ENCODE data around the gene WRAP53. TPM values are rescaled to one million over a fixed set of nuclear protein-coding genes. Genes with fewer than 3 reads are reported as not detected.
A peak's percentile ranks its signal among the peaks of the same experiment; 100 is the strongest.

The WRAP53 gene
- total and polyA plus RNA-seq, 2 of the 13 experiments (the other 11 are each of a cell fraction or from before 2014, with no cell fraction given), result 7.0 to 19.5 TPM

DNA sequence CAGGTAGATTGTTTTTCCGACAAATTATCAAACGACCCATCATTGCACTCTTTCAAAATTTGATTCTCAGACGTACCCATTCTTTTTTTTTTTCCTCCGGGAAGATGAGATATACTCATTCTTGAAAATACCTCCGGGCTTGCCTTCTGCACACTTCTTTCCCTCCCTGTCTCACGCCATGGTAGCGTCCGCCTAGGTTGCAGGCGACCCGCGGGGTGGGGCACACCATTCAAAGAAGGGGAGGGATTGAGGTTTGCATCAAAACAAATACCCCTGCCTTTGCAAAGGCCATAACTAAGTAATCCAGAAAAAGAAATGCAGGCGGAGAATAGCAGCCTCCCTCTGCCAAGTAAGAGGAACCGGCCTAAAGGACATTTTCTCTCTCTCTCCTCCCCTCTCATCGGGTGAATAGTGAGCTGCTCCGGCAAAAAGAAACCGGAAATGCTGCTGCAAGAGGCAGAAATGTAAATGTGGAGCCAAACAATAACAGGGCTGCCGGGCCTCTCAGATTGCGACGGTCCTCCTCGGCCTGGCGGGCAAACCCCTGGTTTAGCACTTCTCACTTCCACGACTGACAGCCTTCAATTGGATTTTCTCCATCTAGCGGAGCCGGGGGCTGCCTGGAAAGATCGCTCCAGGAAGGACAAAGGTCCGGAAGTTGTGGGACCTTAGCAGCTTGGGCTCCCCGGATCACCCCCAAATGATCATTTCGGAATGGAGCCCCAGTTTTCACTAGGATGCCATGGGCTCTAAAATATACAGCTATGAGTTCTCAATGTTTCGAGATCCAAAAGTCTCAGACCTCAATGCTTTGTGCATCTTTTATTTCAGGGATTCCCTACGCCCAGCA is 1.8 kb upstream of the WRAP53 start (continued):
- TF ChIP-seq, protein P1, sequence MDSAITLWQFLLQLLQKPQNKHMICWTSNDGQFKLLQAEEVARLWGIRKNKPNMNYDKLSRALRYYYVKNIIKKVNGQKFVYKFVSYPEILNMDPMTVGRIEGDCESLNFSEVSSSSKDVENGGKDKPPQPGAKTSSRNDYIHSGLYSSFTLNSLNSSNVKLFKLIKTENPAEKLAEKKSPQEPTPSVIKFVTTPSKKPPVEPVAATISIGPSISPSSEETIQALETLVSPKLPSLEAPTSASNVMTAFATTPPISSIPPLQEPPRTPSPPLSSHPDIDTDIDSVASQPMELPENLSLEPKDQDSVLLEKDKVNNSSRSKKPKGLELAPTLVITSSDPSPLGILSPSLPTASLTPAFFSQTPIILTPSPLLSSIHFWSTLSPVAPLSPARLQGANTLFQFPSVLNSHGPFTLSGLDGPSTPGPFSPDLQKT (CRISPR knock-in tag; IDR thresholded peaks at IDR 0.05; ENCODE audit: borderline replicate concordance), result no peak
- TF ChIP-seq NR1H2 (CRISPR knock-in tag; IDR thresholded peaks at IDR 0.05; ENCODE audit: borderline replicate concordance, low read depth) (no peak), CERS6 (CRISPR knock-in tag; IDR thresholded peaks at IDR 0.05) (no peak), ZNF704 (CRISPR knock-in tag; IDR thresholded peaks at IDR 0.05; ENCODE audit: borderline replicate concordance) (no peak; the same call in 1 of the 2 replicates), ZBTB2 (CRISPR knock-in tag; IDR thresholded peaks at IDR 0.05; ENCODE audit: low read depth) (no peak), ZNF44 (CRISPR knock-in tag; IDR thresholded peaks at IDR 0.05) (no peak), ZMYM4 (CRISPR knock-in tag; IDR thresholded peaks at IDR 0.05) (no peak), RARG (CRISPR knock-in tag; IDR thresholded peaks at IDR 0.05; ENCODE audit: low read depth) (no peak; the same call in 1 of the 2 replicates), FOSL2 (CRISPR knock-in tag; IDR thresholded peaks at IDR 0.05) (0 out of 2 replicates have a peak, but pooled peaks have one; percentile 8), ELF4 (CRISPR knock-in tag; IDR thresholded peaks at IDR 0.05; ENCODE audit: borderline replicate concordance) (no peak; the same call in 1 of the 2 replicates), NR2F6 (IDR thresholded peaks at IDR 0.05) (no peak), NR2F6 (CRISPR knock-in tag; IDR thresholded peaks at IDR 0.05) (no peak), NCOR1 (IDR thresholded peaks at IDR 0.05; ENCODE audit: borderline replicate concordance, low read length) (no peak; the same call in 1 of the 2 replicates), ZNF354B (CRISPR knock-in tag; IDR thresholded peaks at IDR 0.05) (no peak), GPN1 (CRISPR knock-in tag; IDR thresholded peaks at IDR 0.05; ENCODE audit: borderline replicate concordance) (no peak), FOXP1 (IDR thresholded peaks at IDR 0.05) (no peak), FOXP1 (CRISPR knock-in tag; IDR thresholded peaks at IDR 0.05) (no peak), RNF219 (CRISPR knock-in tag; IDR thresholded peaks at IDR 0.05) (no peak), ZNF572 (CRISPR knock-in tag; IDR thresholded peaks at IDR 0.05) (no peak)
- TF ChIP-seq, protein P2, sequence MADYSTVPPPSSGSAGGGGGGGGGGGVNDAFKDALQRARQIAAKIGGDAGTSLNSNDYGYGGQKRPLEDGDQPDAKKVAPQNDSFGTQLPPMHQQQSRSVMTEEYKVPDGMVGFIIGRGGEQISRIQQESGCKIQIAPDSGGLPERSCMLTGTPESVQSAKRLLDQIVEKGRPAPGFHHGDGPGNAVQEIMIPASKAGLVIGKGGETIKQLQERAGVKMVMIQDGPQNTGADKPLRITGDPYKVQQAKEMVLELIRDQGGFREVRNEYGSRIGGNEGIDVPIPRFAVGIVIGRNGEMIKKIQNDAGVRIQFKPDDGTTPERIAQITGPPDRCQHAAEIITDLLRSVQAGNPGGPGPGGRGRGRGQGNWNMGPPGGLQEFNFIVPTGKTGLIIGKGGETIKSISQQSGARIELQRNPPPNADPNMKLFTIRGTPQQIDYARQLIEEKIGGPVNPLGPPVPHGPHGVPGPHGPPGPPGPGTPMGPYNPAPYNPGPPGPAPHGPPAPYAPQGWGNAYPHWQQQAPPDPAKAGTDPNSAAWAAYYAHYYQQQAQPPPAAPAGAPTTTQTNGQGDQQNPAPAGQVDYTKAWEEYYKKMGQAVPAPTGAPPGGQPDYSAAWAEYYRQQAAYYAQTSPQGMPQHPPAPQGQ (CRISPR knock-in tag; IDR thresholded peaks at IDR 0.05; ENCODE audit: borderline replicate concordance), result no peak
